ENCODE data around the gene CEP104.

DNA sequence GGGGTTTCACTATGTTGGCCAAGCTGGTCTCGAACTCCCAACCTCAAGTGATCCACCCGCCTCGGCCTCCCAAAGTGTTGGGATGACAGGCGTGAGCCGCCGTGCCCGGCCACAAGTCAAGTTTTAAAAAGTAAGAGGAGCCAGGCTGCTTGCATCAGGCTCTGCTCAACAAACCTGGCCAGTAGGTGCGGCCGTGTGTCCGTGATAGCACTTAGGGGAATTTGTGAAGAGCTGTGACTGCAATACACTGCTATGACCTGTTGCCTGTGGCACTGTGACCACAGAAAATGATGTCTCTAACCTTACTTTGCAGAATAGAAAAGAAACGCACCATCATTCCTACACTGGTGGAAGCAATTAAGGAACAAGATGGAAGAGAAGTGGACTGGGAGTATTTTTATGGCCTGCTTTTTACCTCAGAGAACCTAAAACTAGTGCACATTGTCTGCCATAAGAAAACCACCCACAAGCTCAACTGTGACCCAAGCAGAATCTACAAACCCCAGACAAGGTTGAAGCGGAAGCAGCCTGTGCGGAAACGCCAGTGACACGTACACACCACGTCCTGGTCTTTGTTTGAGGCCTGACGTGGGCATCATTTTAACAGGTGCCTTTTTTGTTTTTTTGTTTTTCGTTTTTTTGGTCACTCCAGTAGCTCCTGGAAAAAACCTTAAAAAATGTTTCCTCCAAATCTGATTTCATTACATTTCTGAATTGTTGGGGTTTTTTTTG is 26.3 kb upstream of the CEP104 start:
- TF ChIP-seq, protein P1, sequence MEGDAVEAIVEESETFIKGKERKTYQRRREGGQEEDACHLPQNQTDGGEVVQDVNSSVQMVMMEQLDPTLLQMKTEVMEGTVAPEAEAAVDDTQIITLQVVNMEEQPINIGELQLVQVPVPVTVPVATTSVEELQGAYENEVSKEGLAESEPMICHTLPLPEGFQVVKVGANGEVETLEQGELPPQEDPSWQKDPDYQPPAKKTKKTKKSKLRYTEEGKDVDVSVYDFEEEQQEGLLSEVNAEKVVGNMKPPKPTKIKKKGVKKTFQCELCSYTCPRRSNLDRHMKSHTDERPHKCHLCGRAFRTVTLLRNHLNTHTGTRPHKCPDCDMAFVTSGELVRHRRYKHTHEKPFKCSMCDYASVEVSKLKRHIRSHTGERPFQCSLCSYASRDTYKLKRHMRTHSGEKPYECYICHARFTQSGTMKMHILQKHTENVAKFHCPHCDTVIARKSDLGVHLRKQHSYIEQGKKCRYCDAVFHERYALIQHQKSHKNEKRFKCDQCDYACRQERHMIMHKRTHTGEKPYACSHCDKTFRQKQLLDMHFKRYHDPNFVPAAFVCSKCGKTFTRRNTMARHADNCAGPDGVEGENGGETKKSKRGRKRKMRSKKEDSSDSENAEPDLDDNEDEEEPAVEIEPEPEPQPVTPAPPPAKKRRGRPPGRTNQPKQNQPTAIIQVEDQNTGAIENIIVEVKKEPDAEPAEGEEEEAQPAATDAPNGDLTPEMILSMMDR (IDR thresholded peaks at IDR 0.05): no peak
- TF ChIP-seq POLR2A (IDR thresholded peaks at IDR 0.05): no peak
